Measurements from ENCODE around the gene ZDHHC14.

DNA sequence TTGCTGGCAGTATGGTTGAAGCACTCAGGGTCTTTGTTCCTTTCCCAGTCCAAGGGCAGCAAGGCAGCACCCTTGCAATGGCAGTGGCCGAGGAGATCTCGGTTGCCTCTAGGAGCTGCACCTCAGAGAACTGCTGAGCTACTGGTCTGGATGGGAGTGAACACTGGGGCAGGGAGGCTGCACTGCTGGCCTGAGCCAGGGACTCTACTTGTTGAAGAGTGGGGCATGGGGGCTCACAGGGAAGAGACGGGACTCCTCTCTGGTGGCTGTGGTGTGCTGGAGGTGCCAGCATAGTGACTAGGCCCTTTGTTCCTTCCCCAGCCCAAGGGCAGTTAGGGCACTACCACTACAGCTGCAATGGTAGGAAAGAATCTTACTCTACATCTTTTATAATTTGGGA is 203.0 kb downstream of the ZDHHC14 start:
- no peak for TF ChIP-seq POLR2A (IDR thresholded peaks at IDR 0.05; ENCODE audit: low read length)
- TF ChIP-seq GATA1 (IDR thresholded peaks at IDR 0.05; ENCODE audit: low read depth, low read length): no peak
